ENCODE measurements around the gene FAM174C. TPM values are rescaled to one million over a fixed set of nuclear protein-coding genes. Genes with fewer than 3 reads are reported as not detected.

Gene FAM174C
- total and polyA plus RNA-seq, 4 donors = 14.6 to 79.8 (median 33.8) TPM

DNA sequence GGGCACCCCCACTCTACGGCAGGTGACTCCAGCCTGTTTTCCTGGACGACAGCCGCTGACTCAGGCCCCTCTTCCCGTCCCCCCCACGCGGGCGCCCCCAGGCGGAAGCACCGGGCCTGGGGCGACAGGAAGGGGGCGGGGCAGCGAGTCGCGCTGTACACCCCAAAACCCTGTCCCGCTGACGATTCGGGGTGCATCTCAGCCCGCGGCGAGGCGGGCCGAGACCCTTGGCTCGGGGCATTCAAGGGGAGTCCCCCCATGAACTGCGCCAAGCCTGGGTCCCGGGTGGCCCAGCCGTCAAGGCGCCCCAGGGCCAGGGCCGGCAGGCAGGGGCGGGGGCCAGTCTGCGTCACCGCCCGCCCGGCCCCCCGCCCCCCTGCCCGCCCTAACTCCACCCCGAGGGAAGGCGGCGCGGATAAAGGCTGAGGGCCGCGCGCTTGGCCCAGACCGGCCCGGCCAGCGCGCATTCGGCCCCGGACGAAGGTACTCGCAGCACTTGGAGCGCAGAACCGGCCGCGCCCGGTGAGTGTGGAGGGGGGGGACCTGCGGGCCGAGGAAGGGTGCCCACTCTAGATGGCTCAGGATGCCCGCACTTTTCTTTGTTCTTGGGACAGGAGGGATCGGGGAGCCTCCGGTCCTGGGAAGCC, 27.1 kb upstream of the FAM174C start, which contains the start of gene MIDN (continued):
- peak in 1 of 2 donors; percentile 18 for TF ChIP-seq GABPA (IDR thresholded peaks at IDR 0.05 in 1 of 2, conservative IDR thresholded peaks at IDR 0.05 in 1 of 2)
- TF ChIP-seq RAD21 (IDR thresholded peaks at IDR 0.05) = no peak

DNA sequence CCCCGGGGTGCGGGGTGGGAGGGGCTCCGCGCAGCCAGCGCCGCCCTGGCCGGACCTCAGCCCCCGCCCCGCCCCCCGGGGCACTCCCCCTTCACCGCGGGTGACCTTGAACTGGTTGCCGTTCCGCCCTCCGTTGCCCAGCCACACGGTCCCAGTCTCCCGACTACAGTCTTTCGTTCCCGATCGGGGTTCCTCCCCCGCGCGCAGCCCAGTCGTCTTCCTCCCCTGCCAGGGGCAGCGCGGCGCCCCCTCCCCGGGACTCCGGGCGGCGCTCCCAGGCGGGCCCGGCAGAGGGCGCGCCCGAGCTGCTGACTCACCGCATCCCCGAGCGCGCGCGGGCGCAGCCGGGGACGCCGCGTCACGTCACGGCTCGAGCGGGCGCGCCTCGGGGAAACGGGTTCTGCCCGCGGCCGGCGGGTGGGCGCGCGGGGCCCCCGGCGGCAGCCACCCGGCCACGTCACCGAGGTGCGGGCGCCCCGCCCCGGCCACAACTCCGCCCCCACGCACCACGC, 26.5 kb upstream of the FAM174C start:
- Histone ChIP-seq H3K4me1 (ENCODE audit: control insufficient read depth in 4 of 4, insufficient read depth in 4 of 4, low read length in 3 of 4) (peaks cover 24 to 66% (median 43%) of the 10 kb centered on the region in 4 donors), H3K27ac (ENCODE audit: low read depth in 1 of 2, low read length in 2 of 2) (peak overlapping the region; percentile 97 to 99), H3K36me3 (ENCODE audit: control insufficient read depth in 4 of 4, insufficient read depth in 3 of 4, low read depth in 1 of 4, low read length in 3 of 4) (peaks cover 0 to 4% (median 0%) of the 10 kb centered on the region in 4 donors), H3K27me3 (ENCODE audit: control insufficient read depth in 4 of 4, insufficient read depth in 4 of 4, low read length in 3 of 4) (no peaks in the 10 kb centered on the region), H3K4me3 (ENCODE audit: low read depth in 1 of 3, low read length in 3 of 3) (peak overlapping the region; percentile 47 to 75 (median 62)), H3K9me3 (ENCODE audit: control insufficient read depth in 4 of 4, low read length in 3 of 4) (no peaks in the 10 kb centered on the region), H3K9ac (ENCODE audit: low read depth in 1 of 2, low read length in 2 of 2) (peak overlapping the region; percentile 10 to 27)
- peak; percentile 79 for DNase-seq (ENCODE audit: low spot score)
- TF ChIP-seq MAX (IDR thresholded peaks at IDR 0.05) = no peak
- TF ChIP-seq FOXA2 (IDR thresholded peaks at IDR 0.05) = no peak
- peak; percentile 75 for TF ChIP-seq CTCF (IDR thresholded peaks at IDR 0.05; ENCODE audit: low read depth, low read length, missing input control)
- TF ChIP-seq TAF1 (conservative IDR thresholded peaks at IDR 0.05) = peak; percentile 7
- under 1% methylated on average over 74 of the region's 74 CpGs for WGBS

GRCh38 chr19:1249298-1249989, 25.9 kb upstream of the FAM174C start:
- peak overlapping the region; percentile 97 to 99 for H3K27ac ChIP-seq (ENCODE audit: low read depth in 1 of 2, low read length in 2 of 2)
- peaks cover 0 to 10% (median 2%) of the 10 kb centered on the region in 4 donors for H3K36me3 ChIP-seq (ENCODE audit: control insufficient read depth in 4 of 4, insufficient read depth in 3 of 4, low read depth in 1 of 4, low read length in 3 of 4)
- peaks cover 22 to 66% (median 44%) of the 10 kb centered on the region in 4 donors for H3K4me1 ChIP-seq (ENCODE audit: control insufficient read depth in 4 of 4, insufficient read depth in 4 of 4, low read length in 3 of 4)
- peak overlapping the region in 1 of 2 donors; percentile 27 for H3K9ac ChIP-seq (ENCODE audit: low read depth in 1 of 2, low read length in 2 of 2)
- DNase-seq (ENCODE audit: low spot score) = peak; percentile 97
- no peaks in the 10 kb centered on the region for H3K27me3 ChIP-seq (ENCODE audit: control insufficient read depth in 4 of 4, insufficient read depth in 4 of 4, low read length in 3 of 4)
- H3K9me3 ChIP-seq (ENCODE audit: control insufficient read depth in 4 of 4, low read length in 3 of 4) = no peaks in the 10 kb centered on the region
- H3K4me3 ChIP-seq (ENCODE audit: low read depth in 1 of 3, low read length in 3 of 3) = peak overlapping the region; percentile 55 to 75 (median 75)
- WGBS = under 1% methylated on average over 102 of the region's 102 CpGs
- TF ChIP-seq, protein P1, sequence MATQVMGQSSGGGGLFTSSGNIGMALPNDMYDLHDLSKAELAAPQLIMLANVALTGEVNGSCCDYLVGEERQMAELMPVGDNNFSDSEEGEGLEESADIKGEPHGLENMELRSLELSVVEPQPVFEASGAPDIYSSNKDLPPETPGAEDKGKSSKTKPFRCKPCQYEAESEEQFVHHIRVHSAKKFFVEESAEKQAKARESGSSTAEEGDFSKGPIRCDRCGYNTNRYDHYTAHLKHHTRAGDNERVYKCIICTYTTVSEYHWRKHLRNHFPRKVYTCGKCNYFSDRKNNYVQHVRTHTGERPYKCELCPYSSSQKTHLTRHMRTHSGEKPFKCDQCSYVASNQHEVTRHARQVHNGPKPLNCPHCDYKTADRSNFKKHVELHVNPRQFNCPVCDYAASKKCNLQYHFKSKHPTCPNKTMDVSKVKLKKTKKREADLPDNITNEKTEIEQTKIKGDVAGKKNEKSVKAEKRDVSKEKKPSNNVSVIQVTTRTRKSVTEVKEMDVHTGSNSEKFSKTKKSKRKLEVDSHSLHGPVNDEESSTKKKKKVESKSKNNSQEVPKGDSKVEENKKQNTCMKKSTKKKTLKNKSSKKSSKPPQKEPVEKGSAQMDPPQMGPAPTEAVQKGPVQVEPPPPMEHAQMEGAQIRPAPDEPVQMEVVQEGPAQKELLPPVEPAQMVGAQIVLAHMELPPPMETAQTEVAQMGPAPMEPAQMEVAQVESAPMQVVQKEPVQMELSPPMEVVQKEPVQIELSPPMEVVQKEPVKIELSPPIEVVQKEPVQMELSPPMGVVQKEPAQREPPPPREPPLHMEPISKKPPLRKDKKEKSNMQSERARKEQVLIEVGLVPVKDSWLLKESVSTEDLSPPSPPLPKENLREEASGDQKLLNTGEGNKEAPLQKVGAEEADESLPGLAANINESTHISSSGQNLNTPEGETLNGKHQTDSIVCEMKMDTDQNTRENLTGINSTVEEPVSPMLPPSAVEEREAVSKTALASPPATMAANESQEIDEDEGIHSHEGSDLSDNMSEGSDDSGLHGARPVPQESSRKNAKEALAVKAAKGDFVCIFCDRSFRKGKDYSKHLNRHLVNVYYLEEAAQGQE (IDR thresholded peaks at IDR 0.05) = peak; percentile 39
- TF ChIP-seq HNF4A (conservative IDR thresholded peaks at IDR 0.05) = peak in 1 of 2 donors; percentile 5
- no peak for TF ChIP-seq FOXA2 (IDR thresholded peaks at IDR 0.05)
- TF ChIP-seq ZBTB33 (IDR thresholded peaks at IDR 0.05) = no peak
- peak in 1 of 2 donors; percentile 11 for TF ChIP-seq RAD21 (IDR thresholded peaks at IDR 0.05)
- no peak for TF ChIP-seq HNF4G (IDR thresholded peaks at IDR 0.05)

Data from liver (tissue), 9 donors.